ENCODE data around the gene MCTP2. TPM values are rescaled to one million over a fixed set of nuclear protein-coding genes. Genes with fewer than 3 reads are reported as not detected.

MCTP2 gene
- total RNA-seq, 2 experiments from 2014 or later = 33.7 to 35.1 TPM

GRCh38 chr15:94395640-94396039 lies 164.3 kb downstream of the MCTP2 start:
- H3K27ac Mint-ChIP-seq = no peak overlapping the region
- no peak overlapping the region for H3K4me3 Mint-ChIP-seq
- no peak for DNase-seq
- intact Hi-C loops (cut with micrococcal nuclease) = no loop called here
- no peaks in the 10 kb centered on the region for H3K4me1 Mint-ChIP-seq (ENCODE audit: low read depth)
- peaks cover 8% of the 10 kb centered on the region for H3K36me3 Mint-ChIP-seq (ENCODE audit: low read depth)
- CTCF ChIA-PET = no interaction called here
- H3K9me3 Mint-ChIP-seq = no peaks in the 10 kb centered on the region
- no peaks in the 10 kb centered on the region for H3K27me3 Mint-ChIP-seq (ENCODE audit: low read depth)

GRCh38 chr15:94397337-94397736 lies 166.0 kb downstream of the MCTP2 start:
- Mint-ChIP-seq H3K27me3 (ENCODE audit: low read depth) (no peaks in the 10 kb centered on the region), H3K27ac (no peak overlapping the region), H3K36me3 (ENCODE audit: low read depth) (peaks cover 8% of the 10 kb centered on the region), H3K9me3 (no peaks in the 10 kb centered on the region), H3K4me3 (no peak overlapping the region), H3K4me1 (ENCODE audit: low read depth) (no peaks in the 10 kb centered on the region)
- intact Hi-C loops (cut with micrococcal nuclease) = no loop called here
- CTCF ChIA-PET = interaction anchor here (1.1 kb wide), 1 partner anchor 9 kb away, joined by 4 read pairs; no protein-coding TSS in a partner anchor
- DNase-seq = no peak

- intact Hi-C loops (cut with micrococcal nuclease) = no loop called here
Measured at GRCh38 chr15:94398001-94398400, 166.6 kb downstream of the MCTP2 start.

GRCh38 chr15:94400526-94401298 lies 169.4 kb downstream of the MCTP2 start:
- intact Hi-C loops (cut with micrococcal nuclease) = no loop called here
- no peak overlapping the region for H3K27ac Mint-ChIP-seq
- no peaks in the 10 kb centered on the region for H3K4me1 Mint-ChIP-seq (ENCODE audit: low read depth)
- H3K4me3 Mint-ChIP-seq = no peak overlapping the region
- no peak for DNase-seq
- no peaks in the 10 kb centered on the region for H3K9me3 Mint-ChIP-seq
- H3K27me3 Mint-ChIP-seq (ENCODE audit: low read depth) = no peaks in the 10 kb centered on the region
- peaks cover 22% of the 10 kb centered on the region for H3K36me3 Mint-ChIP-seq (ENCODE audit: low read depth)
- CTCF ChIA-PET = no interaction called here

More at GRCh38 chr15:94398001-94398400, 166.6 kb downstream of the MCTP2 start:
- Mint-ChIP-seq H3K9me3 (no peaks in the 10 kb centered on the region), H3K4me3 (no peak overlapping the region), H3K27me3 (ENCODE audit: low read depth) (no peaks in the 10 kb centered on the region), H3K27ac (no peak overlapping the region), H3K36me3 (ENCODE audit: low read depth) (peaks cover 13% of the 10 kb centered on the region), H3K4me1 (ENCODE audit: low read depth) (no peaks in the 10 kb centered on the region)
- CTCF ChIA-PET = interaction anchor here (0.6 to 1.1 kb wide), 2 partner anchors 8 to 9 kb away, joined by 3 to 4 read pairs; no protein-coding TSS in a partner anchor
- DNase-seq = no peak

- Mint-ChIP-seq H3K9me3 (no peaks in the 10 kb centered on the region), H3K27ac (no peak overlapping the region), H3K27me3 (ENCODE audit: low read depth) (no peaks in the 10 kb centered on the region), H3K4me3 (no peak overlapping the region), H3K36me3 (ENCODE audit: low read depth) (peaks cover 22% of the 10 kb centered on the region), H3K4me1 (ENCODE audit: low read depth) (no peaks in the 10 kb centered on the region)
- no peak for DNase-seq
- intact Hi-C loops (cut with micrococcal nuclease) = no loop called here
- CTCF ChIA-PET = interaction anchor here (0.9 kb wide), 1 partner anchor 9 kb away, joined by 3 read pairs; no protein-coding TSS in a partner anchor
Measured at GRCh38 chr15:94403331-94403730, 172.0 kb downstream of the MCTP2 start.

GRCh38 chr15:94404733-94405283 lies 173.4 kb downstream of the MCTP2 start:
- Mint-ChIP-seq H3K36me3 (ENCODE audit: low read depth) (peaks cover 20% of the 10 kb centered on the region), H3K4me3 (no peak overlapping the region), H3K27ac (no peak overlapping the region), H3K9me3 (no peaks in the 10 kb centered on the region), H3K27me3 (ENCODE audit: low read depth) (no peaks in the 10 kb centered on the region), H3K4me1 (ENCODE audit: low read depth) (no peaks in the 10 kb centered on the region)
- no peak for DNase-seq
- CTCF ChIA-PET = no interaction called here
- intact Hi-C loops (cut with micrococcal nuclease) = no loop called here

- no peak for DNase-seq
- Mint-ChIP-seq H3K36me3 (ENCODE audit: low read depth) (peaks cover 10% of the 10 kb centered on the region), H3K9me3 (no peaks in the 10 kb centered on the region), H3K27me3 (ENCODE audit: low read depth) (no peaks in the 10 kb centered on the region), H3K27ac (no peak overlapping the region), H3K4me1 (ENCODE audit: low read depth) (no peaks in the 10 kb centered on the region), H3K4me3 (no peak overlapping the region)
- intact Hi-C loops (cut with micrococcal nuclease) = loop anchor here (5.0 kb wide), 1 partner anchor 171 kb away; no protein-coding TSS in a partner anchor
- CTCF ChIA-PET = no interaction called here
Measured at GRCh38 chr15:94411285-94411684, 179.9 kb downstream of the MCTP2 start.

GRCh38 chr15:94411846-94412245 lies 180.5 kb downstream of the MCTP2 start:
- Mint-ChIP-seq H3K4me3 (no peak overlapping the region), H3K4me1 (ENCODE audit: low read depth) (no peaks in the 10 kb centered on the region), H3K27me3 (ENCODE audit: low read depth) (no peaks in the 10 kb centered on the region), H3K9me3 (no peaks in the 10 kb centered on the region), H3K27ac (no peak overlapping the region), H3K36me3 (ENCODE audit: low read depth) (peaks cover 10% of the 10 kb centered on the region)
- intact Hi-C loops (cut with micrococcal nuclease) = loop anchor here (5.0 kb wide), 1 partner anchor 170 kb away; no protein-coding TSS in a partner anchor
- no peak for DNase-seq
- CTCF ChIA-PET = no interaction called here

- intact Hi-C loops (cut with micrococcal nuclease) = loop anchor here (5.0 kb wide), 1 partner anchor 169 kb away; no protein-coding TSS in a partner anchor
- CTCF ChIA-PET = interaction anchor here (0.6 to 1.0 kb wide), 3 partner anchors 130 to 762 kb away, joined by 3 to 4 read pairs (median 4); no protein-coding TSS in a partner anchor
- peaks cover 10% of the 10 kb centered on the region for H3K36me3 Mint-ChIP-seq (ENCODE audit: low read depth)
Measured at GRCh38 chr15:94412979-94413746, 181.8 kb downstream of the MCTP2 start.

GRCh38 chr15:94414916-94415315 lies 183.6 kb downstream of the MCTP2 start:
- Mint-ChIP-seq H3K4me1 (ENCODE audit: low read depth) (no peaks in the 10 kb centered on the region), H3K27ac (no peak overlapping the region), H3K36me3 (ENCODE audit: low read depth) (peaks cover 7% of the 10 kb centered on the region), H3K9me3 (no peaks in the 10 kb centered on the region), H3K4me3 (no peak overlapping the region), H3K27me3 (ENCODE audit: low read depth) (no peaks in the 10 kb centered on the region)
- DNase-seq = no peak
- CTCF ChIA-PET = no interaction called here
- intact Hi-C loops (cut with micrococcal nuclease) = loop anchor here (5.0 kb wide), 1 partner anchor 167 kb away; no protein-coding TSS in a partner anchor

More at GRCh38 chr15:94412979-94413746, 181.8 kb downstream of the MCTP2 start:
- H3K9me3 Mint-ChIP-seq = no peaks in the 10 kb centered on the region
- no peaks in the 10 kb centered on the region for H3K4me1 Mint-ChIP-seq (ENCODE audit: low read depth)
- no peaks in the 10 kb centered on the region for H3K27me3 Mint-ChIP-seq (ENCODE audit: low read depth)
- DNase-seq = no peak
- no peak overlapping the region for H3K27ac Mint-ChIP-seq
- H3K4me3 Mint-ChIP-seq = no peak overlapping the region

- H3K4me1 Mint-ChIP-seq (ENCODE audit: low read depth) = no peaks in the 10 kb centered on the region
- no peak for DNase-seq
- H3K27me3 Mint-ChIP-seq (ENCODE audit: low read depth) = no peaks in the 10 kb centered on the region
- no peak overlapping the region for H3K4me3 Mint-ChIP-seq
- no peaks in the 10 kb centered on the region for H3K9me3 Mint-ChIP-seq
- H3K36me3 Mint-ChIP-seq (ENCODE audit: low read depth) = peaks cover 7% of the 10 kb centered on the region
- intact Hi-C loops (cut with micrococcal nuclease) = no loop called here
- CTCF ChIA-PET = no interaction called here
- H3K27ac Mint-ChIP-seq = no peak overlapping the region
Measured at GRCh38 chr15:94416267-94416666, 184.9 kb downstream of the MCTP2 start.

- CTCF ChIA-PET = no interaction called here
- Mint-ChIP-seq H3K9me3 (no peaks in the 10 kb centered on the region), H3K27ac (no peak overlapping the region), H3K4me3 (no peak overlapping the region), H3K4me1 (ENCODE audit: low read depth) (no peaks in the 10 kb centered on the region), H3K36me3 (ENCODE audit: low read depth) (peaks cover 8% of the 10 kb centered on the region), H3K27me3 (ENCODE audit: low read depth) (no peaks in the 10 kb centered on the region)
- no peak for DNase-seq
- intact Hi-C loops (cut with micrococcal nuclease) = no loop called here
Measured at GRCh38 chr15:94416820-94417219, 185.5 kb downstream of the MCTP2 start.
